Stimulated activated CD4-positive, alpha-beta T cell treated with anti-CD3 and anti-CD28 coated beads, Interleukin-4, amount 100 ng/mL, for 24 hours (primary cell): ENCODE measurements around the gene TMC1.
"Not testable (repeated sequence)": the region's sequence is repeated elsewhere in the genome, so short reads cannot be mapped to it uniquely, and the experiment has no call there.

ENCODE experiments used
- DNase-seq: peaks from one replicate; pipeline ENCODE4 v3.0.0-alpha.2; 2020

The TMC1 gene

DNA sequence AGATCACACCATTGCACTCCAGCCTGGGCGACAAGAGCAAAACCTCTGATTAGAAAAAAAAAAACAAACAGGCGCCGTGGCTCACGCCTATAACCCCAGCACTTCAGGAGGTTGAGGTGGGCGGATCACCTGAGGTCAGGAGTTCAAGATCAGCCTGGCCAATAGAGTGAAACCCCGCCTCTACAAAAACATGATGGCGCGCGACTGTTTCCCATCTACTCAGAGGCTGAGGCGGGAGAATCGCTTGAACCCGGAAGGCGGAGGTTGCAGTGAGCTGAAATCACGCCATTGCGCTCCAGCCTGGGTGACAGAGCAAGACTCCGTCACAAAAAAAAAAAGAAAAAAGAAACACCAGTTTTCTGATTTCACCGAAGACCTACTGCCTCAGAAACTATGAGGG, at the start of gene TMC1:
TSS of gene TMC1 (plus strand) at position 193 of the 400 bp plus-strand sequence. CDS start 127,041 bp downstream, outside the sequence.
- DNase-seq, result not testable (repeated sequence)

DNA sequence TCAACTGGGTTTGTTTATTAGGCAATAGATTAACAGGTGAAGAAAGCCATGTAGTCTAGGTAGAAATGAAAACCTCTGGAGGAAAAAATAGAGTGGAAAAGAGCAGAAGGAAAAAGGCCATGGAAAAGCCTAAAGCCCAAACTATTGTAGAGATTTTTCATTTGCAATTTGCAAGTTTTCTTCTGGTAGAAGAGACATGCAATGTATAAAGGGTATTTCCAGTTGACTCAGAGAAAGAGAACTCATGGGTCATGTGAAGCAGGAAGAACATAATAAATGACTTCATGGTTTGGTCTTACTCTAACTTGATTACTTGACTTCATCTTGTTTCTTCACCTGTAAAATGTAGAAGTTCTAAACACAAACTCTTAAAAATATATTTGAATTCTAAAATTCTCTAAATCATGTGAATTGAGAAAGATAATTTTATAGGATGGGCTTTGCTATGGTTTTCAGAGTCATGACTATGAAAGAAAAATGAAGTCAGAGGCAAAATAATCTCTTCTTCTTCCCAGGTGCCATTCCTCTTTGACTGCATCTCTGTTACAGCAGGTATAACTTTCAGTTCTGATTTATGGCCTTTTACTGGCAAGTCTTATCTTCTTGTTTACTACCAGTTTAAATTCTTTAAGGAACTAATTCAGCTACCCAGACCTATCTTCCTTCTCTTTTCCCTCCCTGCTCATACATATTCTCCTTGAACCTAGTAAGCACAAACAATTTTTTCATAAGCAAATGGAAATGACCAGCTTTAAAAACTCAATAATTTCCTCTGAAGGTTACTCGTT, 47.7 kb upstream of the TMC1 start:
- DNase-seq, result no peak

DNA sequence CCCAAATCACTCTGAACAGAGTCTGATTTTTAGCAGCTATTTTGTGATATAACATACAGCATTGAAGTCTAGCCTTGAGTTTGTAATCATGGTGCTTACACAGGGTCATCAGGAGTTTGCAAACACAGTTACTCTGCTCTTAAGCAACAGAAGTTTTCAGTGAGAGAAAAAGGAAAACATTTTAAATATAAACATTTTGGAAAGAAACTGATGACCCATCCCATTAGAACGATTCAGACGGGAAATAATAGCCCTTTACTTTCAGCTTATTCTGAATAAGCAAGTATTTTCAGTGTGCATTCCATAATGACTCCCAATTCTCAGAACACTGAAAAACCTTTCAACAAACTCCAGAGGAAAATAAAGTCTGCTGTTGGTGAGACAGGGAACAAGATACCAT, 46.7 kb upstream of the TMC1 start:
- no peak for DNase-seq

DNA sequence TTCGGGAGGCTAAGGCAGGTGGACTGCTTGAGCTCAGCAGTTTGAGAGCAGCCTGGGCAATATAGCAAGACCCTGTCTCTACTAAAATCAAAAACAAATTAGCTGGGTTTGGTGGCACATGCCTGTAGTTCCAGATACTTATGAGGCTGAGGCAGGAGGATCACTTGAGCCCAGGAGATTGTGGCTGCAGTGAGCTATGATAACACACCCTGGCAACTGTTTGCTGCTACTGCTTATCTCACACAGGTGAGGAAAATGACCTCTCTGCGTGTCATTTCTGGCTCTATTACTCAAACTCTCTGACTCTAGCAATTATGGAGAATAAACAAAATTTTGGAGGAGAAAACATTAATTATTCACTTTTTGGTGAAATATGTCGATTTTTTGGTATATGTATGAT, 45.3 kb upstream of the TMC1 start:
- DNase-seq, result no peak

DNA sequence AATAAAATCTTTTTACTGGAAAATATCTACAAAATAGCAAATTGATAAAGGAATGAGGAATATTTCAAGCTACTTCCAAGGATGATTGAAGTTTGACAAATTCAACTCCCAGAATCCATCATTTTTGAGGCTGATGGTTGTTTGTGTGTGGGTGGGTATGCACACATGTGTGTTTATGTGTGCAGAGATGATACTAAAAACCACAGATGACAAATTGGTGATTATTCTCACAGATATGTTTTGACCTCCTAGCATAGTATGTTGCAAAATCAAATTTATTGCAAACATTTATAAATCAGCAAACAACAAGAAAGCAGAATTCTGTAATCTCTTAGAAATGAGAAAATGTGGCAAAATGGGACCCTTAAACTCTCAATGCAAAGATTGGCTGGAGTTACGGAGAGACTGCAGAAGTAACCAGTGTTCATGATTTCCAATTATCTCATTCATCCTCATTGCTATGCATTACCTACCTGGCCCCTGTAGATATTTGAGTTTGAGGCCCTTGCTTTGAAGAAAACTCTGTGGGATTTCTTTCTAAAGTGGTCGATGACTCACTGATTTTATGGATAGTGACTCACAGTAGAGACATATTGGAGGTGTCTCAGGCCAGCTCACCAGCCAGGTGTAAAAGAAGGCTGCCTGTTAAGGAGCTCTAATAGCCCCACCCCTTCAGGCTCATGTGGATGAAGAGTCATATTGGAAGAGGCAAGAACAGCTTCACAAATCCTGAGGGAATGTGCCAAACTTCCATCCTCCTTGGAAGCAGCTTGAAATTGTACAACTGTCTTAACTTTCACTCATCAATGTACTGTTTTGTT, 44.6 kb upstream of the TMC1 start:
- DNase-seq, result peak; percentile 63

DNA sequence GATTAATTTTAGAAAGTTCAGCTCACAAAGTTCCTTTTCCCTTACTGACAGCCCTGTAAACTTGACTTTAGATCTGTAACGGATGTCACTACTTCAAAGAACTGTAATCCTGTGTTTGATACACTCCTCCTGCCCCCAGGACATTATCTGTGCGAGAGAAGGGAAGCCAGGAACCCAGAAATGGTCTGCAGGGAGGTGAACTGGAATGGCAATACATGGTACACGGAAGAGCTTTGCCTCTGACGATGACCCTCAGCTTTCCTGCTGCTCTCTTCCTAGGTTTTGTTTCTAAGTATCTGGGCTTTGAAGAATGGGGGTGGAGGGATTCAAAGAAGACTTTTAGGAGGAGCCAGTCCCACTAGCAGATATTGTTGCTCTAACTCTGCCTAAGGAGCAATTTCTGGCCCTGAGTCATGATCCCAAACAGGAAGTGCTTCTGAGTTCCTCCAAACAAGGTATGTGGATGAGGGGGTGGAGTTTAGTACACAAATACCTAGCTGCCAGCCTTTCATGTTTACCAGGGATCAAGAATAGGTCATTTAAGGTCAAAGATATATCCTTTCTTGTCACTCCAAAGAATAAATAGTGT, 43.4 kb upstream of the TMC1 start:
- DNase-seq, result peak; percentile 14

DNA sequence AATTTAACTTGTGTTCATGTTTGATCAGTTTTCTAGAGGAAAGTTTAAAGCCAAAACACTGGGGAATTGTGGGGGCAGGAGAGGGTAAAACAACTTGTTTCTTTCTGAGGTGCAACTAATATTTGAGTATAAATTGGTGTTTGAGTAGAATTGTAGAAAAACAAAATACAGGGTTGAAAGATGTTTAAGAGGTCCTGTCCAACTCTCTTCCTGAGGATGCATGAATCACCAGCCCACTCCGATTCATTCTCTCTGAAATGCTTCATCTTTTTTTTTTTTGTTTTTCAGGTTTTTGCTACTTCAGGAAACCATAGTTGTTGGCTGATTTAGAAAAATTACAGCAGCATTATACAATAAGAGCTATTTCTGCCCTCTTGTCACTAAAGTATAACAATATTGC, 42.4 kb upstream of the TMC1 start:
- DNase-seq, result no peak

DNA sequence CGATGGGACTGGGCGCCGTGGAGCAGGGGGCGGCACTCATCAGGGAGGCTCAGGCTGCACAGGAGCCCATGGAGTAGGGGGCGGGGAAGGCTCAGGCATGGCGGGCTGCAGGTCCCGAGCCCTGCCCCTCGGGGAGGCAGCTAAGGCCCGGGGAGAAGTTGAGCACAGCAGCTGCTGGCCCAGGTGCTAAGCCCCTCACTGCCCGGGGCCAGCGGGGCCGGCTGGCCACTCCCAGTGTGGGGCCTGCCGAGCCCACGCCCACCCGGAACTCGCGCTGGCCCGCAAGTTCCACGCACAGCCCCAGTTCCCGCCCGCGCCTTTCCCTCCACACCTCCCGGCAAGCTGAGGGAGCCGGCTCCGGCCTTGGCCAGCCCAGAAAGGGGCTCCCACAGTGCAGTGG, 41.1 kb upstream of the TMC1 start:
- not testable (repeated sequence) for DNase-seq

DNA sequence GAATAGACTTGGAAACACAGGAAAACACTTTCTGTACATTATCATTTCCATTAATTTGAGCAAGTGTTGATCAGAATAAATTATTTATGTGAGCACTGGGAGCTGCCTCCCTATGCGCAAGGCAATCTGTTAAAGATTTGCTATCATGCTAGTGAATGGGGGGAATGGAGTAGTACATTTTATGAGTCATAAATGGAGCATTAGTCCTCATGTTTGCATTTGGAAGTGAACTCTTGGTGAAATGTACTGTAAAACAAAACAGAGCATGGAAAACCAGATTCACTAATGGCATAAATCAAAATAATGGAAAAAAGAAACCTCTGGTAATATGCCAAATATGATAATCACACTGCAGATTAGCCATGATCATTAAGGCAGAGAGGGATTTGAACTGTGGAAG, 40.5 kb upstream of the TMC1 start:
- DNase-seq, result no peak

DNA sequence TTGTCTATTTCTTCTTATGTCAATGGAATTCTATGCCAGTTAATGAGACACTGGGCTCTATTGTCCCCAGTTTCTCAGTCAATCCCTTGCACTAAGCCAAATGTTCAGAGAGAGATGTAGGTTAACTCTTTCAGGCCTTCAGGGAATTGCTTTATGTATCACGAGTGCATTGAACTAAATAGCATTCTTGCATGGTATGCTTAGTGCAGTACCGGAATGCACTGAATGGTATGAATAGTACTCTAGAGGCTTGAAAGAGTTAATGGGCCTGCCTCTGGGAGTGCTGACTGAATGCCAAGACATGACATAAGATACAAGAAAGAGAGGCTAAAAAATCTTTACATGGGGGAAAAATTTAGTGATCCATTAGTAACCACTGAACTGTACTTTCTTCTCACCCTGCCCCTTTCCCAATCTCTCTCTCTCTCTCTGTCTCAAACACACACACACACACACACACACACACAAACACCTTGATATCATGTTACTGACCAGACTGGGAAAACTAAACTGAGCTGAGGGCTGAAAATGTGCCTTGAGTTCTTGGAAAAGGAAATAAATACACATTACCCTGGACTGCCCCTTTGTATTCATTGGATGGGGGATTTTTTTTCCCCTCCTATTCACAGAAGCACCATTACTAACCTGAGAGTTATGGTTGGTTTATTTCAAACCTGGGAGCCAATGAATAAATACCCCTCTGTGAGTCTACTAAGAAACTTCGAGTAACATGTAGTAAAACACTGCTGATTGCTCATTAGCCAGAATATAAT, 35.4 kb upstream of the TMC1 start:
- no peak for DNase-seq

DNA sequence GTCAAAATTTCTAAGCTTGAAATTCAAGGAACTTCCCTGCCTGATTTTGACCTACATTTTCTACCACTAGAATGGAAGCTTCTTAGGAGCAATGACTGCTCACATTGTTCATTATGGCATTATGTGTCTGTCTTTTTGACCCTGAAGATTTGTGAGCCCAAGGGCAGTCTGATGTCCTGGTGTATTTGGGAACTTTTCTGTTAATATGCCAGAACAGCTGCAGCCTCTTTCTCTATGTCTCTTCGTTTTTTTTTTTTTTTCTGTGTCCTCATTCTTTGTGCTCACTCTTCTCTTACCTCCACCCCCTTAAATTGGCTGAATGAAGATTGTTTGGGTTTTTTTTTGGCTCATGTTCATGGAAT, 34.8 kb upstream of the TMC1 start:
- no peak for DNase-seq

DNA sequence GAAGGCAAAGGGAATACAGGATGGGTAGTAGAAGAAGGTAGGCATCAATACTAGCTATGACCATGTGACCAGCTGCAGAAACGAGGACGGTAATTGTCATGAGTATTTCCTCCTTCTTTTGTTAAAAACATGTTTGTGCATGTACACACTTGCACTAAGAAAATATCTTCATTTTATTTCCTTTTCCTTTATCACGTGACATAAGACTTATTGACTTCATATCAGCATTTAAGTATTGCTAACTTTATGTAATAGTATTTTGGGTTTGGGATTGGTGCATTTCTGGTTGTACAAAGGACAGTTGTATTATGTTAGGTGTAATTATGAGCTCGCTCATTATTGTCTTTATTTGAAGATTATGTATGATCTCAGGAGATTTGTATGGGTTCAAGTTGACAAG, 33.7 kb upstream of the TMC1 start:
- not testable (repeated sequence) for DNase-seq

DNA sequence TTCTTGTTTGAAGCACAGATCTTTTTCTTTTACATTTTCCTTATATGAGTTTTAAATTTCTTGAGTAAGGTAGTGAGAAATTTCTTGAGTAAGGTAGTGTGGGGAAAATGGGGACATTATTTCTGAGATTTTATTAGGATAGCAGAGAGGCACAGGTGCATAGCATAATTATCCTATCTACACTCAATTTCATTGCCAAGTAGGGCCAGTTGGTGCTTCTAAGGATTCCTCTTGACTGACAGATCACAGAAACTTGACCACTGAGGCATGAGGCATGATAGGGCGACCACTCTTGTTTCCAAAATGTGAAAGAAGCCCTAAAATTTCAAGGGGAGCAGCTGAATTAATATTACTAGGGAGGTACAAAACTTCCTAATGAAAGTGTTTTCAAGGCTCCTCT, 31.4 kb upstream of the TMC1 start:
- no peak for DNase-seq

DNA sequence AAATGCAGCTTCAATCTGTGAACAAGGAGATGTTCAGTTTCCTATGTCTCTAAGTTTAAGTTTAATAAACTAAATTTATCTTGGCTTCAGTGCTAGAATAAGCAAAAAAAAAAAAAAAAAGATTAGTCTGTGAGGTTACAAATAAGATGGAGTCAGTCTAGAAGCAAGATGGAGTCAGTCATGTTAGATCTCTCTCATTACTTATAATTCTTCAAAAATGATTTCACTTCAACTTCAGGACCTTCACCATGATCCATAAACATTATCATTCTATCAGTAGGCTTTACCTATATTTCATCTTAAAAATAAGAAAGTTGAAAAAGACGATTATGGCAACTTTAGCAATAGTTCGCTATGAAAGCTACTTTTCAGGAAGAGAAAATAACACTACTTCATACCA, 30.2 kb upstream of the TMC1 start:
- no peak for DNase-seq

DNA sequence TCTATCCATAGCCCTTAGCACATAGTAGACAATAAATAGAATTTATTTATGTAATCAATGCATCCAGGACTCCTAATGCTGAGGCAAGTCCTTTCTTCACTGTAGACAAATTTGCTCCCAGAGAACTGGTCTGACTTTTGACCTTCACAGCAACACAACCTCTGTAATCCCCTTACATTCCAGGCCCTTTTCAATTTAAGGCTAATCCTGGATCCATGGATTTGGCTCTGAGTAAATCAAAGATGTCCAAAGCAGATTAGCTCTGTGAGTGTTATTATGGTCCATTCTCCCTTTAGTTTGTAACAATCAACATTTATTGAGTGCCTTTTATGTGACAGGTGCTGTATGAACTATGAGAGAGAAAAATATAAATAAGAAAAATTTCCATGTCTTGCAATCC, 27.4 kb upstream of the TMC1 start:
- no peak for DNase-seq

DNA sequence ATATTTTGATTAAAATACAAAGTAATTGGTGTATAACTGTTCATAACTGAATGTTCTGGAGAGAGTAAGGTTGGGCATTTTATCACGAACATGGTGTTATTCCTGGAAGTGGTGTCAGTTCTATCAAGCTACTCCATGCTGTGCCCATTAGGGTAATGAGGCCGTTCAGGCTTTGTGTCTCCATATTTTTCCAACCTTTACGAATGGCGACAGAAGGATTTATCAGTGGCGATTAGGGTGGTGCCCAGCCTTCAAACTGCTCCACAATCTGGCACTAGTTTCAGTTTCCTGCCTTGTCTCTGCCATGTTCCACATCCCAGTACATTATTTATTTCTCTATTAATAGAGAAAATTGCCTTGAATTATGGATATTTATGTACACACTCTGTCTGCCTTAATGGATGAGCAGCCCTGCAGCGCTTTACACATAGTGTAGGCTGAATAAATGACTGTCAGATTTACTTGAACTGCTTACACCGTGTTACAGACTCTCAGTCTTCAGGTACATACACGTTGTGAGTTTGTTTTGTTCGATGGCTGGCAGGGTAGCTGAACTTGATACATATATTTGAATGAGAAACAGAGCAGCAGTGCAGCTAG, 23.9 kb upstream of the TMC1 start:
- no peak for DNase-seq

DNA sequence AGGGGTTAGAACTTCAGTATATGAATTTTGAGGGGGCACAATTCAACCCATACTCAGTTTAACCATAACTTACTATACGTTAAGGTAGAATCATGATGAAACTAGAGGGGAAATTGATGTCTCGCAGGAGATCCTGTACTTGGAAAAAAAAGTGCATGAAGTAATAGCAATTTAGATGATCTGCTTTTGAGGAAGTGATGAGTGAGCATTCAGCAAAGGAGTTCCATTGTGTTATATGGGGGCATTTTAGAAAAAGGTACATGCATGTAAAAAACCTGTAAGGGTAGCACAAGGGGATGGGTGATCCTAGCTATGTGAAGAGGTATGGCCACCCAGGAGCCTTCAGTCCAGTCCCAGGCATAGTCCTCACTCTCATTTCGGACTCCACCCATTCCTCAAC, 14.8 kb upstream of the TMC1 start:
- DNase-seq, result no peak

DNA sequence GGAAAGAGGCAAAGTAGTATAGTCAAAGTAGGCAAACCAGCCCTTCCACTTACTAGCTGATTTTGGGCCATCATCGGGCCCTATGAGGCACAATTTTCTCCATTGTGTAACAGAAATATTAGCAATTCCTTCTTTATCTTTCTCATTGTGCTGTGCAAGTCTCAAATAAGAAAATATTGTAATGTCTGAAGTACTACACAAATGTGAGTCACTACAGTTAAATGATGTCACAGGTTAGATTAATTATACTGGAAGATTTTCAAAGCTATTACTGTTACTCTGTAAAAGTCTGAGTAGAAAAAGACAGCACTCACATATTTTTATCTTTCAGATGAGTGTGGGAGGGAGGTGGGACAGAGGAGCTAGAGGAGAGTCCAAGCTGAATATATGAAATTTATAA, 12.4 kb upstream of the TMC1 start:
- no peak for DNase-seq

DNA sequence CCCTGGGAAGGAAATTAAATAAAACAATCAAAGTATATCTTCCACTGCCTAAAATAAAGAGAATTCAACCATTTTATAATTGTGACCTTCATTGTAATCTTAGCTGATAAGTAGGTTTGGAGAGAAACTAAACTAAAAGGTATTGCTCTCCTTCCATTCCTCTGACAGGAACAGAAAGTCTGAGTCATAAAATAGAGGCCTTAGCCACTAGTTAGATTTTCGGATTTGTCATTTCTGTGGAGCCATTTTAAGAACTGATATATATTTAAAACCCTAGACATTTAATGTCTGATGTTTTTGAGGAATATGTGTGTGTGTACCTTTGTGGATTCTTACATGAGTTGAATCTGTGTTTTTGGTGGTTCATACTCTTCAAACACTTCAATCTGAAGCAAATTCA, 11.8 kb upstream of the TMC1 start:
- DNase-seq, result no peak

DNA sequence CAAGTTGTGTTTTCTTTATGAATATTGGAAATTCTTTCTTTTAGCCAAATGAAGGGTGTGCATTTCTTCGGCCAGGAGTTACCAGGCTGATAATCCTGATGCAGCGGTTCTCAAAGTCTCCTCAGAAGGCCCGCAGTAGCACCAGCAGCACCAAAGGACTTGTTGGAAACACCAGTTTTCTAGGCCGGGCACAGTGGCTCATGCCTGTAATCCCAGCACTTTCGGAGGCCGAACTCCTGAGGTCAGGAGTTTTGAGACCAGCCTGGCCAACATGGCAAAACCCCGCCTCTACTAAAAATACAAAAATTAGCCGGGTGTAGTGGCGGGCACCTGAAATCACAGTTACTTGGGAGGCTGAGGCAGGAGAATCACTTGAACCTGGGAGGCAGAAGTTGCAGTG, 397 bp upstream of the TMC1 start:
- DNase-seq, result not testable (repeated sequence)

DNA sequence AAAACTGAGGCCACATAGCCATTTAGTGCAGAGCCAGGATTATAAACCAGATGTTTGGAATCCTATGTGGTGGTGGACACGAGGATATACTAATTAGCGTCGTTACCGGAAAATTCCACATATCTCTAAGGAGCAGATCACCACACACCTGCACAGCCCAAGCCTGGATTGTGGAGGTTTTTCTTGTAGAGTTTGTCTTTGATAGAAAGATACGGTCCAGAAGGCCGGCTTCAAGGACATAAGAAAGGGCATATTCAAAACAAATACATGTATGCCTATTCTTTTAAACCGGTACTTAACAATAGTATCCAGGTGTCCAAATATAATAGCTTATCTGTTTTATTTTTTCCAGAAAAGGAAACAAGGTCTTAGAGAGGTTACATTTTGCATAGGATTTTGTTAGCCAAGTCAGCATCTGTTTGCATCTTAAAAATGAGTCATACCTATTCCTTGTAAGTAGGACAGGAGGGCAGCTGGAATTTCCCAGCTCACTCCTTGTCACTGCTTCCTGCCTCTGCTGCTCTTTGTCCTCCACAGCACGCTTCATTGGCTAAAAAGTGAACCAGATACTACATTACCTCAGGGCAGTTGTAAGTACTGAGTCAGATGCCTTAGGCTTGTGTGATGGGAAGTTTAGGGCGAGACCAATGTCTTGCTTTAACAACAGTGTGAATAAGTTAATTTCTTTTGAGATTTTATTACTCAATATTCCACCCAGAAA, 3.6 kb downstream of the TMC1 start:
- peak; percentile 59 for DNase-seq
